IMR-90 (cell line): ENCODE data around the gene RAB40A. TPM values are rescaled to one million over a fixed set of nuclear protein-coding genes. Genes with fewer than 3 reads are reported as not detected.

Experiments
- ATAC-seq: fragments of 200-7000 bp; cut with Tn5 transposase; 2 replicates; pipeline ENCODE4 v1.9.1; 2020; ENCODE audit warnings: low read depth, mild to moderate bottlenecking, moderate library complexity
- BruUV-seq: library from RNA; stranded (reverse); fragments of 400-500 nt; replicated peaks from 2 replicates; lab custom pipeline; 2021; lab: Mats Ljungman, UMichigan
- CTCF ChIA-PET: fragments of 300-600 bp; formaldehyde crosslinking; extraction: SDS; loops from one replicate; lab custom pipeline; 2021; ENCODE audit warnings: antibody characterized with exemption; lab: Yijun Ruan, JAX
- POLR2A ChIA-PET: fragments of 300-600 bp; sonication (Branson Sonifier 250); formaldehyde crosslinking; loops from one replicate; lab custom pipeline; 2022; ENCODE audit warnings: antibody characterized with exemption; ENCODE audit not compliant: unreplicated experiment; lab: Charles Lee
- DNase-seq: peaks from one replicate; pipeline ENCODE4 v3.0.0; 2013
- H2AFZ ChIP-seq: replicated peaks from 2 replicates; pipeline ENCODE3; 2013; ENCODE audit warnings: low read length, mild to moderate bottlenecking; ENCODE audit not compliant: poor library complexity
- H2AK5ac ChIP-seq: 2 replicates; pipeline ENCODE4 v1.6.1; 2013; ENCODE audit warnings: low read depth, low read length, inconsistent platforms
- H2AK9ac ChIP-seq: replicated peaks from 2 replicates; pipeline ENCODE3; 2013; ENCODE audit warnings: mild to moderate bottlenecking, low read depth, low read length, moderate library complexity; ENCODE audit not compliant: poor library complexity
- H2BK120ac ChIP-seq: 2 replicates; pipeline ENCODE4 v1.6.1; 2013; ENCODE audit warnings: low read depth, low read length, inconsistent platforms
- H2BK15ac ChIP-seq: 3 replicates; pipeline ENCODE4 v1.6.1; 2013; ENCODE audit warnings: low read depth, low read length, inconsistent platforms
- H2BK20ac ChIP-seq: 2 replicates; pipeline ENCODE4 v1.6.1; 2013; ENCODE audit warnings: low read depth, mild to moderate bottlenecking, inconsistent platforms, low read length, moderate library complexity
- H2BK5ac ChIP-seq: 2 replicates; pipeline ENCODE4 v1.6.1; 2013; ENCODE audit warnings: mild to moderate bottlenecking, low read depth, low read length, inconsistent platforms; ENCODE audit not compliant: poor library complexity, severe bottlenecking
- H3K14ac ChIP-seq: replicated peaks from 2 replicates; pipeline ENCODE4 v1.6.1; 2013; ENCODE audit warnings: low read depth, low read length, inconsistent platforms
- H3K18ac ChIP-seq: 2 replicates; pipeline ENCODE4 v1.6.1; 2013; ENCODE audit warnings: low read depth, low read length, control low read depth
- H3K23ac ChIP-seq: 2 replicates; pipeline ENCODE4 v1.6.1; 2013; ENCODE audit warnings: low read depth, low read length, inconsistent platforms
- H3K27ac ChIP-seq: 2 replicates; pipeline ENCODE4 v1.5.1; 2013; ENCODE audit warnings: mild to moderate bottlenecking, control low read depth, low read length; ENCODE audit not compliant: insufficient read depth
- H3K27me3 ChIP-seq: 2 replicates; pipeline ENCODE4 v1.6.1; 2013; ENCODE audit warnings: low read length; ENCODE audit not compliant: control insufficient read depth, insufficient read depth
- H3K36me3 ChIP-seq: 2 replicates; pipeline ENCODE4 v1.6.1; 2013; ENCODE audit warnings: low read length, mixed read lengths; ENCODE audit not compliant: control insufficient read depth, insufficient read depth
- H3K4ac ChIP-seq: 2 replicates; pipeline ENCODE4 v1.6.1; 2013; ENCODE audit warnings: low read depth, low read length, inconsistent platforms
- H3K4me1 ChIP-seq: 2 replicates; pipeline ENCODE4 v1.6.1; 2013; ENCODE audit warnings: low read length, mixed read lengths; ENCODE audit not compliant: control insufficient read depth, insufficient read depth
- H3K4me2 ChIP-seq: 2 replicates; pipeline ENCODE4 v1.6.1; 2013; ENCODE audit warnings: low read depth, mild to moderate bottlenecking, control low read depth, low read length, moderate library complexity
- H3K4me3 ChIP-seq: 2 replicates; pipeline ENCODE4 v1.5.1; 2013; ENCODE audit warnings: low read depth, mild to moderate bottlenecking, control low read depth, low read length, moderate library complexity; ENCODE audit not compliant: insufficient read depth
- H3K56ac ChIP-seq: 2 replicates; pipeline ENCODE4 v1.6.1; 2013; ENCODE audit warnings: low read length, inconsistent platforms; ENCODE audit not compliant: insufficient read depth; ENCODE audit errors: extremely low read depth
- H3K79me1 ChIP-seq, 2 experiments: 2 replicates each; pipeline ENCODE4 v1.6.1; 2013; ENCODE audit warnings: low read length in 2 of 2, inconsistent platforms in 1 of 2, low read depth in 1 of 2
- H3K9ac ChIP-seq: 2 replicates; pipeline ENCODE4 v1.6.1; 2013; ENCODE audit warnings: low read depth, low read length, control low read depth
- H3K9me1 ChIP-seq: 2 replicates; pipeline ENCODE4 v1.6.1; 2013; ENCODE audit warnings: low read length, inconsistent platforms; ENCODE audit not compliant: insufficient read depth
- H3K9me3 ChIP-seq: 2 replicates; pipeline ENCODE4 v1.6.1; 2013; ENCODE audit warnings: low read length; ENCODE audit not compliant: control insufficient read depth, insufficient read depth
- H4K20me1 ChIP-seq: 2 replicates; pipeline ENCODE4 v1.6.1; 2013; ENCODE audit warnings: low read length, inconsistent platforms; ENCODE audit not compliant: insufficient read depth
- H4K5ac ChIP-seq: 2 replicates; pipeline ENCODE4 v1.6.1; 2013; ENCODE audit warnings: mild to moderate bottlenecking, low read depth, low read length, control low read depth
- H4K8ac ChIP-seq, 2 experiments: 2 replicates each; pipeline ENCODE4 v1.6.1; 2013; ENCODE audit warnings: low read depth in 2 of 2, low read length in 2 of 2, control low read depth in 1 of 2, inconsistent platforms in 1 of 2
- H4K91ac ChIP-seq: 2 replicates; pipeline ENCODE4 v1.6.1; 2013; ENCODE audit warnings: low read depth, low read length, inconsistent platforms; ENCODE audit not compliant: insufficient read depth
- CEBPB ChIP-seq: IDR thresholded peaks from 2 replicates; pipeline ENCODE4 v1.6.1; 2012; ENCODE audit warnings: low read depth, low read length, improper control_type of control experiment
- CHD1 ChIP-seq: IDR thresholded peaks from 2 replicates; pipeline ENCODE4 v1.6.1; 2012; ENCODE audit warnings: low read depth, low read length, improper control_type of control experiment
- FOS ChIP-seq: fragments of 150-350 bp; IDR thresholded peaks from 2 replicates; pipeline ENCODE4 v1.6.1; 2016; ENCODE audit warnings: low read depth, low read length
- MAFK ChIP-seq: IDR thresholded peaks from 2 replicates; pipeline ENCODE4 v1.6.1; 2012; ENCODE audit warnings: low read depth, low read length, improper control_type of control experiment
- MAZ ChIP-seq: IDR thresholded peaks from 2 replicates; pipeline ENCODE4 v1.6.1; 2012; ENCODE audit warnings: low read depth, mild to moderate bottlenecking, low read length, improper control_type of control experiment, moderate library complexity, borderline replicate concordance
- MXI1 ChIP-seq: IDR thresholded peaks from 2 replicates; pipeline ENCODE4 v1.6.1; 2012; ENCODE audit warnings: low read depth, mild to moderate bottlenecking, low read length, moderate library complexity, borderline replicate concordance
- NFE2L2 ChIP-seq: fragments of 150-350 bp; IDR thresholded peaks from 2 replicates; pipeline ENCODE4 v1.6.1; 2016; ENCODE audit warnings: low read depth, mild to moderate bottlenecking, low read length
- POLR2A ChIP-seq: IDR thresholded peaks from 2 replicates; pipeline ENCODE4 v1.6.1; 2012; ENCODE audit warnings: mild to moderate bottlenecking, low read depth, low read length
- RAD21 ChIP-seq: IDR thresholded peaks from 2 replicates; pipeline ENCODE4 v1.6.1; 2012; ENCODE audit warnings: low read length, improper control_type of control experiment
- RFX5 ChIP-seq: IDR thresholded peaks from 2 replicates; pipeline ENCODE4 v1.8.0; 2012; ENCODE audit warnings: low read depth, mild to moderate bottlenecking, low read length, moderate library complexity
- SMC3 ChIP-seq: fragments of 150-350 bp; IDR thresholded peaks from 2 replicates; pipeline ENCODE4 v1.6.1; 2016; ENCODE audit warnings: low read depth, mild to moderate bottlenecking, antibody characterized with exemption, low read length, moderate library complexity
- WGBS, 2 experiments: methylation state at CpG; one replicate each; pipeline versions ENCODE4 v1.1.5 to v1.1.7; 2013; ENCODE audit warnings: missing lambda C conversion rate in 2 of 2; ENCODE audit not compliant: insufficient read length in 1 of 2; ENCODE audit errors: extremely low coverage in 2 of 2; 5-methylcytosine and 5-hydroxymethylcytosine counted together
- dilution Hi-C: fragments of 300-500 bp; cut with HindIII; formaldehyde crosslinking; loops from one replicate; pipeline ENCODE4 v1.14.3; 2018; ENCODE audit warnings: low sequenced_read_pairs; ENCODE audit not compliant: unreplicated experiment
- in situ Hi-C: fragments of 300-500 bp; cut with MboI; formaldehyde crosslinking; loops from 3 replicates; pipeline ENCODE4 v1.14.3; 2019; ENCODE audit warnings: low sequenced_read_pairs, inconsistent platforms, mixed read lengths
- intact Hi-C: fragments of 100-400 bp; cut with micrococcal nuclease; formaldehyde crosslinking; loops from 2 replicates; pipeline ENCODE4 v1.10.0; 2022
- polyA plus RNA-seq, 3 experiments: library from polyadenylated mRNA; depleted of rRNA; stranded (reverse); fragments of >200 nt; gene quantifications; 2 replicates each; pipeline ENCODE4 v1.2.3, GENCODE V29; 2012; ENCODE audit warnings: low replicate concordance in 1 of 3
- total RNA-seq: library from RNA; depleted of rRNA; stranded (reverse); fragments of >200 nt; gene quantifications from 2 replicates; pipeline ENCODE4 v1.2.3, GENCODE V29; 2012
- TF ChIP-seq, protein P1 (sequence below): fragments of 150-350 bp; IDR thresholded peaks from 2 replicates; pipeline ENCODE4 v1.6.1; 2016; ENCODE audit warnings: low read depth, mild to moderate bottlenecking, low read length, moderate library complexity, borderline replicate concordance
- TF ChIP-seq, protein P2 (sequence below): conservative IDR thresholded peaks from 2 replicates; pipeline ENCODE4 v1.5.1; 2012; ENCODE audit warnings: mild to moderate bottlenecking, low read depth, low read length, improper control_type of control experiment
- TF ChIP-seq, protein P3 (sequence below): fragments of 150-350 bp; IDR thresholded peaks from 2 replicates; pipeline ENCODE4 v1.6.1; 2017; ENCODE audit warnings: mild to moderate bottlenecking, antibody characterized with exemption, low read length, low read depth

RAB40A gene
- total and polyA plus RNA-seq, 2 of the 4 experiments (the other 2 are of a cell fraction), result under 0.01 to 0.26 TPM

DNA sequence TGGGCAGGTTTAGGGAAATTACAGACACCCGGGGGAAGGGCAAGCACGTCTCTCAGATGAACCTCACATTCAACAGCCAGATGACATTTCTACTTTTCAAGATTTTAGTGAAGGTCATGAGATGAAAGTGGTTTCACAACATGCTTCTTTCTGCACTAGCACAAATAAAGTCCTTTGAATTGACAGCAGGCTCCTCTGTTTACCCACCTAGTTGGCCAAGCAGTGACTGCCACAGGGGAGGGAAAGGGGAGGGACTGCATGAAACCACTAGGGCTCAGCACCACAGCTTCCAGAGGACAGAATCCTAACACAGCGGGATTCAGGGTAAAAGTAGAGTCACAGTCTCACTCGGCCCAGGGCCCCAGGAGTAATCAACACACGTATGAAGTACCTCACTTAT, 6.2 kb downstream of the RAB40A start:
- POLR2A ChIA-PET, result no interaction called here
- H3K14ac ChIP-seq, result no peak overlapping the region

More for the DNA sequence above, 6.2 kb downstream of the RAB40A start:
- CTCF ChIA-PET, result no interaction called here
- H2AK9ac ChIP-seq, result no peak overlapping the region
- H3K4ac ChIP-seq, result no peak overlapping the region
- in situ Hi-C loops, result no loop called here
- no peak overlapping the region for H4K5ac ChIP-seq
- no peak overlapping the region for H3K56ac ChIP-seq
- ATAC-seq (no peak), DNase-seq (no peak)
- no TSS peak for BruUV-seq
- H3K9ac ChIP-seq, result no peak overlapping the region
- H2BK5ac ChIP-seq, result no peak overlapping the region
- H2AK5ac ChIP-seq, result no peak overlapping the region
- TF ChIP-seq RFX5 (no peak), FOS (no peak), MAFK (no peak), RAD21 (no peak), SMC3 (no peak), NFE2L2 (no peak), MAZ (no peak), CEBPB (no peak), MXI1 (no peak), CHD1 (no peak), POLR2A (no peak)
- TF ChIP-seq, protein P1, sequence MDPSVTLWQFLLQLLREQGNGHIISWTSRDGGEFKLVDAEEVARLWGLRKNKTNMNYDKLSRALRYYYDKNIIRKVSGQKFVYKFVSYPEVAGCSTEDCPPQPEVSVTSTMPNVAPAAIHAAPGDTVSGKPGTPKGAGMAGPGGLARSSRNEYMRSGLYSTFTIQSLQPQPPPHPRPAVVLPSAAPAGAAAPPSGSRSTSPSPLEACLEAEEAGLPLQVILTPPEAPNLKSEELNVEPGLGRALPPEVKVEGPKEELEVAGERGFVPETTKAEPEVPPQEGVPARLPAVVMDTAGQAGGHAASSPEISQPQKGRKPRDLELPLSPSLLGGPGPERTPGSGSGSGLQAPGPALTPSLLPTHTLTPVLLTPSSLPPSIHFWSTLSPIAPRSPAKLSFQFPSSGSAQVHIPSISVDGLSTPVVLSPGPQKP, result no peak
- TF ChIP-seq, protein P2, sequence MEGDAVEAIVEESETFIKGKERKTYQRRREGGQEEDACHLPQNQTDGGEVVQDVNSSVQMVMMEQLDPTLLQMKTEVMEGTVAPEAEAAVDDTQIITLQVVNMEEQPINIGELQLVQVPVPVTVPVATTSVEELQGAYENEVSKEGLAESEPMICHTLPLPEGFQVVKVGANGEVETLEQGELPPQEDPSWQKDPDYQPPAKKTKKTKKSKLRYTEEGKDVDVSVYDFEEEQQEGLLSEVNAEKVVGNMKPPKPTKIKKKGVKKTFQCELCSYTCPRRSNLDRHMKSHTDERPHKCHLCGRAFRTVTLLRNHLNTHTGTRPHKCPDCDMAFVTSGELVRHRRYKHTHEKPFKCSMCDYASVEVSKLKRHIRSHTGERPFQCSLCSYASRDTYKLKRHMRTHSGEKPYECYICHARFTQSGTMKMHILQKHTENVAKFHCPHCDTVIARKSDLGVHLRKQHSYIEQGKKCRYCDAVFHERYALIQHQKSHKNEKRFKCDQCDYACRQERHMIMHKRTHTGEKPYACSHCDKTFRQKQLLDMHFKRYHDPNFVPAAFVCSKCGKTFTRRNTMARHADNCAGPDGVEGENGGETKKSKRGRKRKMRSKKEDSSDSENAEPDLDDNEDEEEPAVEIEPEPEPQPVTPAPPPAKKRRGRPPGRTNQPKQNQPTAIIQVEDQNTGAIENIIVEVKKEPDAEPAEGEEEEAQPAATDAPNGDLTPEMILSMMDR, result no peak
- TF ChIP-seq, protein P3, sequence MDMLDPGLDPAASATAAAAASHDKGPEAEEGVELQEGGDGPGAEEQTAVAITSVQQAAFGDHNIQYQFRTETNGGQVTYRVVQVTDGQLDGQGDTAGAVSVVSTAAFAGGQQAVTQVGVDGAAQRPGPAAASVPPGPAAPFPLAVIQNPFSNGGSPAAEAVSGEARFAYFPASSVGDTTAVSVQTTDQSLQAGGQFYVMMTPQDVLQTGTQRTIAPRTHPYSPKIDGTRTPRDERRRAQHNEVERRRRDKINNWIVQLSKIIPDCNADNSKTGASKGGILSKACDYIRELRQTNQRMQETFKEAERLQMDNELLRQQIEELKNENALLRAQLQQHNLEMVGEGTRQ, result no peak
- H2BK120ac ChIP-seq, result no peak overlapping the region
- no peak overlapping the region for H3K4me3 ChIP-seq
- H3K9me3 ChIP-seq, result no peaks in the 10 kb centered on the region
- H4K20me1 ChIP-seq, result no peaks in the 10 kb centered on the region
- H3K9me1 ChIP-seq, result no peaks in the 10 kb centered on the region
- H4K8ac ChIP-seq, result no peak overlapping the region
- dilution Hi-C loops, result no loop called here
- H3K36me3 ChIP-seq, result no peaks in the 10 kb centered on the region
- no CpG with 5 or more reads among the region's 5 CpGs for WGBS, 2 experiments
- no peak overlapping the region for H3K23ac ChIP-seq
- no peak overlapping the region for H2BK20ac ChIP-seq
- no peaks in the 10 kb centered on the region; the same call in 1 of the 2 replicates for H3K27me3 ChIP-seq
- H3K79me1 ChIP-seq, result no peaks in the 10 kb centered on the region
- no peak overlapping the region for H4K91ac ChIP-seq
- no peaks in the 10 kb centered on the region for H3K4me1 ChIP-seq
- H3K27ac ChIP-seq, result no peak overlapping the region
- intact Hi-C loops, result no loop called here
- H3K4me2 ChIP-seq, result no peak overlapping the region
- H2BK15ac ChIP-seq, result no peak overlapping the region
- no peak overlapping the region for H2AFZ ChIP-seq
- H3K18ac ChIP-seq, result no peak overlapping the region
